OCI-LY3 (cell line): Measurements from ENCODE around the gene GRP.
"Not testable (repeated sequence)": the region's sequence is repeated elsewhere in the genome, so short reads cannot be mapped to it uniquely, and the experiment has no call there.

Source experiments
- H2AFZ ChIP-seq: fragments of 200-600, 300-600 bp; shearing (Covaris generic); 2 replicates; pipeline ENCODE4 v1.6.0; 2014; ENCODE audit warnings: antibody characterized with exemption, low read depth, low read length
- H3K27ac ChIP-seq: fragments of 200-600, 300-600 bp; sonication (generic); 2 replicates; pipeline ENCODE4 v1.5.1; 2014; ENCODE audit warnings: mild to moderate bottlenecking, low read length, moderate library complexity, mixed read lengths
- H3K27me3 ChIP-seq: fragments of 200-600, 300-600 bp; sonication (generic); 2 replicates; pipeline ENCODE4 v1.6.1; 2014; ENCODE audit warnings: low read depth, low read length, mixed read lengths
- H3K36me3 ChIP-seq: fragments of 200-600, 300-600 bp; sonication (generic); replicated peaks from 2 replicates; pipeline ENCODE3; 2014; ENCODE audit warnings: low read depth, low read length, mixed read lengths
- H3K4me1 ChIP-seq: fragments of 300-600, 200-600 bp; sonication (generic); 2 replicates; pipeline ENCODE4 v1.6.1; 2014; ENCODE audit warnings: low read length, mixed read lengths
- H3K4me2 ChIP-seq: fragments of 200-600, 300-600 bp; sonication (generic); 2 replicates; pipeline ENCODE4 v1.6.1; 2014; ENCODE audit warnings: low read length, mixed read lengths
- H3K4me3 ChIP-seq: fragments of 300-600, 200-600 bp; sonication (generic); 2 replicates; pipeline ENCODE4 v1.5.1; 2014; ENCODE audit warnings: antibody characterized with exemption, mild to moderate bottlenecking, low read length, moderate library complexity
- H3K79me2 ChIP-seq: fragments of 300-600, 200-600 bp; shearing (Covaris generic); 2 replicates; pipeline ENCODE4 v1.6.1; 2014; ENCODE audit warnings: mild to moderate bottlenecking, low read length, mixed read lengths
- H3K9ac ChIP-seq: fragments of 300-600, 200-600 bp; shearing (Covaris generic); 2 replicates; pipeline ENCODE4 v1.6.0; 2014; ENCODE audit warnings: mild to moderate bottlenecking, low read length, moderate library complexity
- H3K9me3 ChIP-seq: fragments of 200-600, 300-600 bp; shearing (Covaris generic); 2 replicates; pipeline ENCODE4 v1.6.1; 2014; ENCODE audit warnings: low read length, mixed read lengths; ENCODE audit not compliant: insufficient read depth
- H4K20me1 ChIP-seq: fragments of 200-600, 300-600 bp; sonication (generic); 2 replicates; pipeline ENCODE4 v1.6.1; 2016; ENCODE audit warnings: low read length, mixed read lengths; ENCODE audit not compliant: insufficient read depth
- EZH2phosphoT487 ChIP-seq: fragments of 200-600 bp; shearing (Covaris generic); IDR thresholded peaks from 2 replicates; pipeline ENCODE4 v1.6.1; 2018; ENCODE audit warnings: antibody characterized with exemption, mixed run types, low read depth
- TF ChIP-seq, protein P1 (sequence below): fragments of 200-600, 300-600 bp; sonication (generic); IDR thresholded peaks from 2 replicates; pipeline ENCODE4 v1.5.1; 2014; ENCODE audit warnings: antibody characterized with exemption, low read length, low read depth

GRP gene

DNA sequence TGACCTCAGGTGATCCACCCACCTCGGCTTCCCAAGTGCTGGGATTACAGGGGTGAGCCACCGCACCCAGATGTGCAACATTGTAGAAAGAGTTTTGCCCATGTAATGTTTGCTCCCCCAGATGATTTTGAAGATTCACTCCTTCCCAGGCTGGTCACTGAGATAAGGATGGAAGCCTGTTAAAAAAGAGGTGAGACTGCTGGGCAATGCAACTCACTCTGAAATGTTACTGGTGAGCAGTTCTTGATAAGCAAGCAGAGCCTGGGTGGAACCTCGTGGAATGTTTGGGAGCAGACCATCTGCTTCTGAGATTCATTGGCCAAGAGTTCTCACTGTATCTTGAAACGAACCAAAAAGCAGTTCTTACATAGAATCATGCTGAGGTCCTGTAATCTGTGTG is 19.7 kb downstream of the GRP start:
- peaks cover 20% of the 10 kb centered on the region for H3K27me3 ChIP-seq
- no peak overlapping the region for H3K4me2 ChIP-seq
- TF ChIP-seq EZH2phosphoT487, result no peak
- H4K20me1 ChIP-seq, result no peaks in the 10 kb centered on the region
- no peaks in the 10 kb centered on the region for H3K4me1 ChIP-seq
- no peaks in the 10 kb centered on the region for H3K9me3 ChIP-seq
- no peak overlapping the region for H3K9ac ChIP-seq
- no peaks in the 10 kb centered on the region for H3K79me2 ChIP-seq
- no peak overlapping the region for H3K27ac ChIP-seq
- no peaks in the 10 kb centered on the region for H3K36me3 ChIP-seq
- no peak overlapping the region for H3K4me3 ChIP-seq
- no peak overlapping the region for H2AFZ ChIP-seq

DNA sequence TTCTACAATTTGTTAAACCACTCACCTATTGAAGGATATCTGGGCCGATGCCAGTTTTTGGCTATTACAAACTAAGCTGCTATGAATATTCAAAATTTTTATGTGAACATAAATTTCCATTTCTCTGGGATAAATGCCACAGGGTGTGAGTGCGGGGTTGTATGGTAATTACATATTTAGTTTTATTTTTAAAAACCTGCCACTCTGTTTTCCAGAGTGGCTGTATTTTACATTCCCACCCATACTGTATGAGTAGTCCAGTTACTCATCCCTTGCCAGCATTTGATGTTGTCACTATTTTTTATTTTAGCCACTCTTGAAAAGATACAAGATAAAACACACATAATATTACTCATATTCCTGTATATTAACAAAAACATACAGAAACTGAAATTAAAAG is 22.9 kb downstream of the GRP start:
- Histone ChIP-seq H3K4me2 (no peak overlapping the region), H3K9me3 (no peaks in the 10 kb centered on the region), H3K27me3 (peaks cover 52% of the 10 kb centered on the region), H3K36me3 (no peaks in the 10 kb centered on the region), H4K20me1 (no peaks in the 10 kb centered on the region), H3K4me1 (no peaks in the 10 kb centered on the region), H3K4me3 (no peak overlapping the region), H3K9ac (no peak overlapping the region), H3K79me2 (no peaks in the 10 kb centered on the region), H3K27ac (no peak overlapping the region), H2AFZ (no peak overlapping the region)
- TF ChIP-seq, protein P1, sequence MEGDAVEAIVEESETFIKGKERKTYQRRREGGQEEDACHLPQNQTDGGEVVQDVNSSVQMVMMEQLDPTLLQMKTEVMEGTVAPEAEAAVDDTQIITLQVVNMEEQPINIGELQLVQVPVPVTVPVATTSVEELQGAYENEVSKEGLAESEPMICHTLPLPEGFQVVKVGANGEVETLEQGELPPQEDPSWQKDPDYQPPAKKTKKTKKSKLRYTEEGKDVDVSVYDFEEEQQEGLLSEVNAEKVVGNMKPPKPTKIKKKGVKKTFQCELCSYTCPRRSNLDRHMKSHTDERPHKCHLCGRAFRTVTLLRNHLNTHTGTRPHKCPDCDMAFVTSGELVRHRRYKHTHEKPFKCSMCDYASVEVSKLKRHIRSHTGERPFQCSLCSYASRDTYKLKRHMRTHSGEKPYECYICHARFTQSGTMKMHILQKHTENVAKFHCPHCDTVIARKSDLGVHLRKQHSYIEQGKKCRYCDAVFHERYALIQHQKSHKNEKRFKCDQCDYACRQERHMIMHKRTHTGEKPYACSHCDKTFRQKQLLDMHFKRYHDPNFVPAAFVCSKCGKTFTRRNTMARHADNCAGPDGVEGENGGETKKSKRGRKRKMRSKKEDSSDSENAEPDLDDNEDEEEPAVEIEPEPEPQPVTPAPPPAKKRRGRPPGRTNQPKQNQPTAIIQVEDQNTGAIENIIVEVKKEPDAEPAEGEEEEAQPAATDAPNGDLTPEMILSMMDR, result no peak
- no peak for TF ChIP-seq EZH2phosphoT487

DNA sequence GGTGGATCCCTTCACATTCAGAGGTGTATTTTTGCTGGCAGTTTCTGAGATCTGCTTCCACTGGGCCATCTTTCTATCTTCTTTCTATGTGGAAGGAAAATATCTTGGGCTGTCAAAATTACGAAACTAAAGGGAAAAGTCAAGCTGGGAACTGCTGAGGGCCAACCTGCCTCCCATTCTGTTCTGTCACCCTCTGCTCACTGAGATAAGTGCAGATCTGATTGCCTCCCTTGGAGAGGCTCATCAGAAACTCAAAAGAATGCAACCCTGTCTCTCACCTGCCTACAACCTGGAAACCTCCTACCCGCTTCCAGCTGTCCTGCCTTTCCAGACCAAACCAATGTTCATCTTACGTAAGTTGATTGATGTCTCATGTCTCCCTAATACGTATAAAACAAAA is 26.8 kb downstream of the GRP start:
- H3K27ac ChIP-seq, result no peak overlapping the region
- H3K9me3 ChIP-seq, result no peaks in the 10 kb centered on the region
- no peak overlapping the region for H3K9ac ChIP-seq
- H2AFZ ChIP-seq, result no peak overlapping the region
- no peaks in the 10 kb centered on the region for H3K4me1 ChIP-seq
- H4K20me1 ChIP-seq, result no peaks in the 10 kb centered on the region
- H3K36me3 ChIP-seq, result no peaks in the 10 kb centered on the region
- H3K4me3 ChIP-seq, result no peak overlapping the region
- peaks cover 59% of the 10 kb centered on the region for H3K27me3 ChIP-seq
- no peak overlapping the region for H3K4me2 ChIP-seq
- TF ChIP-seq, protein P1, result no peak
- no peak for TF ChIP-seq EZH2phosphoT487
- H3K79me2 ChIP-seq, result no peaks in the 10 kb centered on the region

DNA sequence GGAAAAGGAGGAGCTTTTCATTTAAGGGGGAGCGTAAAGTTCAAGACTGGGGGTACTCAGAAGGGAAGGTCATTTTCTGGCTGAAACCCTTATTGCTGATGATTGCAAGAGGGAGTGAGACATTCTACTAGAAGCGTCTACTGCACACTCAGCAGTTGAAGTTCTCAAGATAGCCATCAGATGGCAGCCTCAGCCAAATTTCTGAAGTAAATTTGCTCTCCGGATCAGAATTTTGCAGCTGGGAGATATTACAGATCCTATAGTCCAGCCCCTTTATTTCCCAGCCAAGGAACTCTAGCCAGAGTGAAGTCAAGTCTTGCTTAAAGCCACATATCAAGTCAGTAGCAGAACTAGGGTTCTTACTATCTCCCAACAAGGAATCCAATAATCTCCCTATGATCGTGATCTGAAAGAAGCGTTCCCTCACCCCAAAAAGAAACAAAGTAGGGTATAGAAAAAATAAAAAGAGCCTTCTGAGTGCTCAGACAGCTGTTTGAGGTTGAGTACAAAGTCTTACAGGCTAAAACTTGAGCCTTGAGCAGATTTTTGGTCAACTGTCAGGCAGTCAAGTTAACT is 29.3 kb downstream of the GRP start:
- H2AFZ ChIP-seq, result no peak overlapping the region
- H4K20me1 ChIP-seq, result no peaks in the 10 kb centered on the region
- no peak overlapping the region for H3K9ac ChIP-seq
- H3K27me3 ChIP-seq, result peaks cover 61% of the 10 kb centered on the region
- no peaks in the 10 kb centered on the region for H3K4me1 ChIP-seq
- H3K4me3 ChIP-seq, result no peak overlapping the region
- H3K9me3 ChIP-seq, result no peaks in the 10 kb centered on the region
- no peak for TF ChIP-seq EZH2phosphoT487
- TF ChIP-seq, protein P1, result peak; percentile 99
- no peaks in the 10 kb centered on the region for H3K36me3 ChIP-seq
- no peak overlapping the region for H3K27ac ChIP-seq
- no peak overlapping the region for H3K4me2 ChIP-seq
- H3K79me2 ChIP-seq, result no peaks in the 10 kb centered on the region

DNA sequence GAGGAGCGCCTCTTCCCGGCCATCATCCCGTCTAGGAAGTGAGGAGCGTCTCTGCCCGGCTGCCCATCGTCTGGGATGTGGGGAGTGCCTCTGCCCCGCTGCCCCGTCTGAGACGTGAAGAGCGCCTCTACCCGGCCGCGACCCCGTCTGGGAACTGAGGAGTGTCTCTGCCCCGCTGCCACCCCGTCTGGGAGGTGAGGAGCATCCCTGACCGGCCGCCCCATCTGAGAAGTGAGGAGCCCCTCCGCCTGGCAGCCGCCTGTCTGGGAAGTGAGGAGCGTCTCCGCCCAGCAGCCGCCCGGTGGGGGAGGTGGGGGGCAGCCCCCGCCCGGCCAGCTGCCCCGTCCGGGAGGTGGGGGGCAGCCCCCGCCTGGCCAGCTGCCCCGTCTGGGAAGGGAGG is 35.5 kb downstream of the GRP start:
- not testable (repeated sequence) for H4K20me1 ChIP-seq, H3K79me2 ChIP-seq, H3K9me3 ChIP-seq, H2AFZ ChIP-seq, H3K4me3 ChIP-seq, H3K4me1 ChIP-seq, H3K36me3 ChIP-seq, H3K9ac ChIP-seq, H3K4me2 ChIP-seq, H3K27ac ChIP-seq
- H3K27me3 ChIP-seq, result peaks cover 21% of the 10 kb centered on the region

DNA sequence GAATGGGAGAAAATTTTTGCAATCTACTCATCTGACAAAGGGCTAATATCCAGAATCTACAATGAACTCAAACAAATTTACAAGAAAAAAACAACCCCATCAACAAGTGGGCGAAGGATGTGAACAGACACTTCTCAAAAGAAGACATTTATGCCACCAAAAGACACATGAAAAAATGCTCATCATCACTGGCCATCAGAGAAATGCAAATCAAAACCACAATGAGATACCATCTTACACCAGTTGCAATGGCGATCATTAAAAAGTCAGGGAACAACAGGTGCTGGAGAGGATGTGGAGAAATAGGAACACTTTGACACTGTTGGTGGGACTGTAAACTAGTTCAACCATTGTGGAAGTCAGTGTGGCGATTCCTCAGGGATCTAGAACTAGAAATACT is 41.9 kb downstream of the GRP start:
- not testable (repeated sequence) for H3K79me2 ChIP-seq, H2AFZ ChIP-seq, H4K20me1 ChIP-seq, H3K9me3 ChIP-seq, H3K9ac ChIP-seq, H3K27ac ChIP-seq, H3K4me2 ChIP-seq, H3K27me3 ChIP-seq, H3K4me1 ChIP-seq, H3K4me3 ChIP-seq, H3K36me3 ChIP-seq

DNA sequence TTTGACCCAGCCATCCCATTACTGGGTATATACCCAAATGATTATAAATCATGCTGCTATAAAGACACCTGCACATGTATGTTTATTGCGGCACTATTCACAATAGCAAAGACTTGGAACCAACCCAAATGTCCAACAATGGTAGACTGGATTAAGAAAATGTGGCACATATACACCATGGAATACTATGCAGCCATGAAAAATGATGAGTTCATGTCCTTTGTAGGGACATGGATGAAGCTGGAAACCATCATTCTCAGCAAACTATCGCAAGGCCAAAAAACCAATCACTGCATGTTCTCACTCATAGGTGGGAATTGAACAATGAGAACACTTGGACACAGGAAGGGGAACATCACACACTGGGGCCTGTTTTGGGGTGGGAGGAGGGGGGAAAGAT is 42.3 kb downstream of the GRP start:
- H3K4me3 ChIP-seq, H3K4me1 ChIP-seq, H3K27ac ChIP-seq, H3K9me3 ChIP-seq, H3K36me3 ChIP-seq, H3K4me2 ChIP-seq, H4K20me1 ChIP-seq, H3K27me3 ChIP-seq, H3K9ac ChIP-seq, H2AFZ ChIP-seq, H3K79me2 ChIP-seq: not testable (repeated sequence)
